HepG2 (cell line): Measurements from ENCODE around the gene OS9. TPM values are rescaled to one million over a fixed set of nuclear protein-coding genes. Genes with fewer than 3 reads are reported as not detected.

Experiments
- ATAC-seq: fragments of 200-7000 bp; cut with Tn5 transposase; 3 replicates; pipeline ENCODE4 v1.9.1; 2020; ENCODE audit warnings: mild to moderate bottlenecking, moderate library complexity
- BruUV-seq: library from RNA; stranded (reverse); fragments of 400-500 nt; replicated peaks from 2 replicates; lab custom pipeline; 2021; lab: Mats Ljungman, UMichigan
- CTCF ChIA-PET: fragments of 300-600 bp; formaldehyde crosslinking; extraction: SDS; loops from one replicate; lab custom pipeline; 2021; ENCODE audit warnings: low total read pairs, inconsistent platforms, low intra/inter-chr PET ratio; lab: Yijun Ruan, JAX
- POLR2A ChIA-PET: fragments of 350-600 bp; sonication (Branson Sonifier 250); formaldehyde crosslinking; loops from one replicate; lab custom pipeline; 2020; ENCODE audit warnings: antibody characterized with exemption, inconsistent platforms; lab: Yijun Ruan, JAX
- DNase-seq: peaks from one replicate; pipeline ENCODE4 v3.0.0-alpha.2; 2015; ENCODE audit warnings: low spot score
- FAIRE-seq: peaks from 3 replicates; lab custom pipeline; 2011; peaks lifted over from hg19 to GRCh38; lab: Jason Lieb, UNC
- H2AFZ ChIP-seq: one replicate; pipeline ENCODE4 v1.6.1; 2011; ENCODE audit warnings: low read length, inconsistent platforms
- H3K27ac ChIP-seq: fragments of 300-600 bp; 3 replicates; pipeline ENCODE4 v1.8.0; 2011; ENCODE audit warnings: mixed run types, mild to moderate bottlenecking, mixed read lengths, low read length, inconsistent platforms; ENCODE audit not compliant: insufficient read depth; ENCODE audit errors: extremely low read length
- H3K27me3 ChIP-seq, 2 experiments: fragments of 200-600 bp in 1 of 2; 2 replicates in 1 of 2; 3 replicates in 1 of 2; pipeline versions ENCODE4 v1.6.0 to v1.8.0; 2011; ENCODE audit warnings: low read length in 2 of 2, mild to moderate bottlenecking in 2 of 2, moderate library complexity in 2 of 2, inconsistent platforms in 1 of 2; ENCODE audit not compliant: insufficient read depth in 2 of 2, control insufficient read depth in 1 of 2
- H3K36me3 ChIP-seq, 2 experiments: fragments of 200-600 bp in 1 of 2; replicated peaks in 1 of 2; 2 replicates in 1 of 2; 3 replicates in 1 of 2; pipeline versions ENCODE4 v1.5.1 to v1.8.0; 2011; ENCODE audit warnings: low read length in 2 of 2, inconsistent platforms in 1 of 2; ENCODE audit not compliant: insufficient read depth in 2 of 2, control insufficient read depth in 1 of 2
- H3K4me1 ChIP-seq: 2 replicates; pipeline ENCODE4 v1.5.1; 2012; ENCODE audit warnings: low read length, inconsistent platforms; ENCODE audit not compliant: insufficient read depth
- H3K4me2 ChIP-seq: 2 replicates; pipeline ENCODE4 v1.6.0; 2011; ENCODE audit warnings: low read depth, low read length, inconsistent platforms
- H3K4me3 ChIP-seq, 3 experiments: fragments of 200-600 bp in 1 of 3; sonication (generic), shearing (Covaris generic) in 1 of 3; replicated peaks in 1 of 3; 2 replicates each; pipeline ENCODE4 v1.5.1; 2011 to 2016; ENCODE audit warnings: low read length in 3 of 3, inconsistent platforms in 2 of 3, low read depth in 2 of 3, mild to moderate bottlenecking in 2 of 3, control low read depth in 1 of 3, mixed read lengths in 1 of 3; ENCODE audit not compliant: insufficient read depth in 1 of 3
- H3K79me2 ChIP-seq: one replicate; pipeline ENCODE4 v1.6.1; 2011; ENCODE audit warnings: low read length, inconsistent platforms; ENCODE audit not compliant: insufficient read depth
- H3K9ac ChIP-seq: 2 replicates; pipeline ENCODE4 v1.6.0; 2011; ENCODE audit warnings: mild to moderate bottlenecking, low read depth, low read length, inconsistent platforms; ENCODE audit not compliant: insufficient read depth
- H3K9me3 ChIP-seq: 2 replicates; pipeline ENCODE4 v1.5.1; 2012; ENCODE audit warnings: mild to moderate bottlenecking, low read length
- H4K20me1 ChIP-seq: 2 replicates; pipeline ENCODE4 v1.6.0; 2011; ENCODE audit warnings: inconsistent platforms, mild to moderate bottlenecking, low read length, moderate library complexity; ENCODE audit not compliant: insufficient read depth
- EZH2 ChIP-seq: conservative IDR thresholded peaks from 2 replicates; pipeline ENCODE4 v1.6.1; 2012; ENCODE audit warnings: mild to moderate bottlenecking, low read depth, low read length, moderate library complexity
- FOXJ3 ChIP-seq: sonication (generic); formaldehyde crosslinking; IDR thresholded peaks from 2 replicates; pipeline ENCODE4 v1.4.0; 2020; ENCODE audit warnings: missing genetic modification reagents, mild to moderate bottlenecking, borderline replicate concordance
- HOXA5 ChIP-seq: sonication (generic); formaldehyde crosslinking; IDR thresholded peaks from 2 replicates; pipeline ENCODE4 v1.4.0; 2020; ENCODE audit warnings: missing genetic modification reagents
- MEIS2 ChIP-seq: sonication (generic); formaldehyde crosslinking; IDR thresholded peaks from 2 replicates; pipeline ENCODE4 v1.9.0; 2021; ENCODE audit warnings: mild to moderate bottlenecking, missing genetic modification reagents
- NR3C1 ChIP-seq: sonication (generic); formaldehyde crosslinking; IDR thresholded peaks from 2 replicates; pipeline ENCODE4 v1.4.0; 2020; ENCODE audit warnings: missing genetic modification reagents
- RBM22 ChIP-seq: fragments of 200-400 bp; formaldehyde crosslinking; optimal IDR thresholded peaks from 2 replicates; pipeline ENCODE3; 2017; ENCODE audit warnings: mild to moderate bottlenecking, low read length, moderate library complexity
- RORA ChIP-seq: sonication (generic); formaldehyde crosslinking; IDR thresholded peaks from 2 replicates; pipeline ENCODE4 v1.5.0; 2020; ENCODE audit warnings: mild to moderate bottlenecking, missing genetic modification reagents, moderate library complexity
- ZFP36 ChIP-seq: fragments of 150-350 bp; IDR thresholded peaks from 2 replicates; pipeline ENCODE4 v1.6.1; 2018; ENCODE audit warnings: borderline replicate concordance, low read length, low read depth; ENCODE audit not compliant: partially characterized antibody
- ZIK1 ChIP-seq: sonication (generic); formaldehyde crosslinking; IDR thresholded peaks from 2 replicates; pipeline ENCODE4 v1.5.0; 2020; ENCODE audit warnings: mild to moderate bottlenecking, low read depth, missing genetic modification reagents, borderline replicate concordance
- ZMYM3 ChIP-seq: sonication (generic); formaldehyde crosslinking; IDR thresholded peaks from 2 replicates; pipeline ENCODE4 v1.5.1; 2020; ENCODE audit warnings: mild to moderate bottlenecking, missing genetic modification reagents
- ZNF674 ChIP-seq: sonication (generic); formaldehyde crosslinking; IDR thresholded peaks from 2 replicates; pipeline ENCODE4 v1.5.0; 2020; ENCODE audit warnings: low read depth, mild to moderate bottlenecking, missing genetic modification reagents
- ZNF772 ChIP-seq: sonication (generic); formaldehyde crosslinking; IDR thresholded peaks from 2 replicates; pipeline ENCODE4 v1.5.0; 2020; ENCODE audit warnings: mild to moderate bottlenecking, missing genetic modification reagents
- WGBS: methylation state at CpG from one replicate; pipeline ENCODE4 v1.1.6; 2017; ENCODE audit warnings: low lambda C conversion rate; 5-methylcytosine and 5-hydroxymethylcytosine counted together
- in situ Hi-C: cut with HindIII; loops from 2 replicates; pipeline ENCODE4 v1.10.0; 2017; ENCODE audit warnings: low pct_unique_long_range_greater_than_20kb; ENCODE audit not compliant: extremely low pct_ligation_motif_present
- intact Hi-C: fragments of 100-400 bp; cut with micrococcal nuclease; formaldehyde crosslinking; loops from one replicate; pipeline ENCODE4 v1.10.0; 2022; ENCODE audit not compliant: unreplicated experiment
- polyA plus RNA-seq, 8 experiments: library from polyadenylated mRNA; depleted of rRNA in 3 of 8; stranded (reverse) in 7 of 8; unstranded in 1 of 8; fragments of >200 nt; fragmentation: Illumina TruSeq in 4 of 8; extraction: Trizol in 4 of 8; gene quantifications; 2 replicates each; pipeline versions ENCODE4 v1.2.1 to v1.2.3, GENCODE V29; 2011 to 2016; ENCODE audit warnings: low read depth in 4 of 8, missing spikeins in 1 of 8, mixed read lengths in 1 of 8; ENCODE audit not compliant: insufficient read depth in 1 of 8
- total RNA-seq, 5 experiments: library from RNA; depleted of rRNA; stranded (reverse); fragments of >200 nt; fragmentation: Illumina TruSeq; extraction: Trizol; gene quantifications; 2 replicates each; pipeline ENCODE4 v1.2.3, GENCODE V29; 2016; ENCODE audit warnings: low read depth in 1 of 5
- TF ChIP-seq, protein P1 (sequence below): sonication (generic); formaldehyde crosslinking; IDR thresholded peaks from 2 replicates; pipeline ENCODE4 v1.4.0; 2020; ENCODE audit warnings: missing genetic modification reagents
- TF ChIP-seq, protein P2 (sequence below): sonication (generic); formaldehyde crosslinking; IDR thresholded peaks from 2 replicates; pipeline ENCODE4 v1.5.1; 2020; ENCODE audit warnings: mild to moderate bottlenecking, moderate library complexity, missing genetic modification reagents

Gene OS9
- total and polyA plus RNA-seq, 2 of the 13 experiments (the other 11 are each of a cell fraction or from before 2014, with no cell fraction given), result 156 to 206 TPM

DNA sequence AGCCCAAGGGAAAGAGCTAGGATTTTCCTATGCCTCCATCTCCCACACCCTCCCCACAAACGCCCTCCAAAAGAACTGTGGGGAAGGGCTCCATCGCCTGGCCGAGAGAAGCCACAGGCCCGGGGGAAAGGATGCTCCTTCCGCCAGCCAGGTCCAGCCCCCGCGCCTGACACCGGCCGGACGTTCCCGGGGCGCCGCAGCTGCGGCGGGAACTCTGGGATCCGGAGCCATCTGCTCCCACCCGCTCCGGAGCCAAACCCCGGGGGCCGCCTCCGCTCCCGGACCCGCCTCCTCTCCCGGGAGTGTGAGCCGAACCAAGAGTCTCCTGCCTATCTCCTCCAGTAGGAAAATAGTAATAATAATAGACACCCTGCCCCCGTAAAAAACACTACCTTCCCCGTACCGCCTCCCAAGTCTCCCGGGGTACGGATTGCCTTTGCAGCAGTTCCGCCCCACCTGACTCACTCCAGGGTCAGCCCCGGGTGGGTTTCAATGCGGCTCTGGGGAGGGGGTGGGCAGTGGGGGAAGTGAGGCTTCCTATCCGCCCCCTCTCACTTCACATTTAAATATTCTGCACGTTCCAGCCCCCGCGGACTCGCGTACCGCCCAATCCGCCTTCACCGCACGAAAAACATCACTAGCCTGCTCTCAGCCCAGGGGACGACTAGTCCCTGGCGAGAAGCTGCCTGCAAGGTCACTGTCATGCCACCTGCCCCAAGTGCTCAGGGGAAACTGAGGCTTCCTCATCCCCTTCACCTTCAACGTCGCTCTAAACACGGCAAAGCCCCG lies 42.2 kb downstream of the OS9 start (continued):
- TF ChIP-seq, protein P1, sequence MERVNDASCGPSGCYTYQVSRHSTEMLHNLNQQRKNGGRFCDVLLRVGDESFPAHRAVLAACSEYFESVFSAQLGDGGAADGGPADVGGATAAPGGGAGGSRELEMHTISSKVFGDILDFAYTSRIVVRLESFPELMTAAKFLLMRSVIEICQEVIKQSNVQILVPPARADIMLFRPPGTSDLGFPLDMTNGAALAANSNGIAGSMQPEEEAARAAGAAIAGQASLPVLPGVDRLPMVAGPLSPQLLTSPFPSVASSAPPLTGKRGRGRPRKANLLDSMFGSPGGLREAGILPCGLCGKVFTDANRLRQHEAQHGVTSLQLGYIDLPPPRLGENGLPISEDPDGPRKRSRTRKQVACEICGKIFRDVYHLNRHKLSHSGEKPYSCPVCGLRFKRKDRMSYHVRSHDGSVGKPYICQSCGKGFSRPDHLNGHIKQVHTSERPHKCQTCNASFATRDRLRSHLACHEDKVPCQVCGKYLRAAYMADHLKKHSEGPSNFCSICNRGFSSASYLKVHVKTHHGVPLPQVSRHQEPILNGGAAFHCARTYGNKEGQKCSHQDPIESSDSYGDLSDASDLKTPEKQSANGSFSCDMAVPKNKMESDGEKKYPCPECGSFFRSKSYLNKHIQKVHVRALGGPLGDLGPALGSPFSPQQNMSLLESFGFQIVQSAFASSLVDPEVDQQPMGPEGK (CRISPR knock-in tag), result peak; percentile 50
- peak; percentile 44; the same call in 1 of the 2 replicates for TF ChIP-seq ZNF674 (CRISPR knock-in tag)
- 0 out of 2 replicates have a peak, but pooled peaks have one; percentile 52 for TF ChIP-seq HOXA5 (CRISPR knock-in tag)
- no peak for TF ChIP-seq MEIS2 (CRISPR knock-in tag)

DNA sequence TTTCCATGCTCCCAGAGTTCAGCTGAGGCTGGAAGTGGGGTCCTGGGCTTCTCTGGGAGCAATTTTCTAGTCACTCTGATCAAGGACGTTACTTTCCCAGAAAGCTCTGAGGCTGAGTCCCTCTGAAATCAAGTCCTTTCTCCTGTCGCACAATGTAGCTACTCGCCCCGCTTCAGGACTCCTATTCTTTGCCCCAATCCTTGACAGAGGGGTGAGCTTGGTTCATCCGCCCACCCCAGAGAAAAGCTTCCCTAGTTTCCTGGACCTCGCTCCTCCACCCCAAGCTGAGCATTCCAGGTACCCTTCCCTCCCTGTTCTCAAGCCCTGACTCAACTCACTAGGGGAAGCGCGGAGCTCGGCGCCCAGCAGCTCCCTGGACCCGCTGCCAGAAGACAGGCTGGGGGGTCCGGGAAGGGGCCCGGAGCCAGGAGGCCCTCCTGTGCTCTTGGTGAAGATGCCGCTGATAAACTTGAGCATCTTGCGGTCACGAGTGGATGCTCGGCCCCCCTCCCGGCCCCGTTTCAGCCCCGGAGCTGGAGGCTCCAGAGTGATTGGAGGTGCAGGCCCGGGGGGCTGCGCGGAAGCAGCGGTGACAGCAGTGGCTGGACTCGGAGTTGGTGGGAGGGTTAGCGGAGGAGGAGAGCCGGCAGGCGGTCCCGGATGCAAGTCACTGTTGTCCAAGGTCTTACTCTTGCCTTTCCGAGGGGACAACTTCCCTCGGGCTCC lies 43.0 kb downstream of the OS9 start:
- peak overlapping the region; percentile 94 for H3K4me2 ChIP-seq
- H3K4me3 ChIP-seq, result peak overlapping the region; percentile 48 to 73 (median 59); a peak in 5 of 6 replicates
- no peak for DNase-seq
- H3K27me3 ChIP-seq, result peaks cover 12 to 59% of the 10 kb centered on the region in 2 experiments; a peak in 4 of 5 replicates
- FAIRE-seq, result no peak
- no peaks in the 10 kb centered on the region for H4K20me1 ChIP-seq
- H2AFZ ChIP-seq, result no peak overlapping the region
- H3K4me1 ChIP-seq, result peaks cover 48% of the 10 kb centered on the region
- no peak overlapping the region for H3K9ac ChIP-seq
- BruUV-seq, result no TSS peak
- intact Hi-C loops, result loop anchor here (5.0 kb wide), 2 partner anchors 45 to 155 kb away; partner anchors contain the start of gene OS9
- 26% methylated on average over 11 of the region's 31 CpGs for WGBS
- TF ChIP-seq ZNF772 (CRISPR knock-in tag), result 0 out of 2 replicates have a peak, but pooled peaks have one; percentile 7
- TF ChIP-seq ZIK1, result no peak
- TF ChIP-seq ZMYM3 (CRISPR knock-in tag), result peak; percentile 81
- TF ChIP-seq, protein P2, sequence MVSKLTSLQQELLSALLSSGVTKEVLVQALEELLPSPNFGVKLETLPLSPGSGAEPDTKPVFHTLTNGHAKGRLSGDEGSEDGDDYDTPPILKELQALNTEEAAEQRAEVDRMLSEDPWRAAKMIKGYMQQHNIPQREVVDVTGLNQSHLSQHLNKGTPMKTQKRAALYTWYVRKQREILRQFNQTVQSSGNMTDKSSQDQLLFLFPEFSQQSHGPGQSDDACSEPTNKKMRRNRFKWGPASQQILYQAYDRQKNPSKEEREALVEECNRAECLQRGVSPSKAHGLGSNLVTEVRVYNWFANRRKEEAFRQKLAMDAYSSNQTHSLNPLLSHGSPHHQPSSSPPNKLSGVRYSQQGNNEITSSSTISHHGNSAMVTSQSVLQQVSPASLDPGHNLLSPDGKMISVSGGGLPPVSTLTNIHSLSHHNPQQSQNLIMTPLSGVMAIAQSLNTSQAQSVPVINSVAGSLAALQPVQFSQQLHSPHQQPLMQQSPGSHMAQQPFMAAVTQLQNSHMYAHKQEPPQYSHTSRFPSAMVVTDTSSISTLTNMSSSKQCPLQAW (CRISPR knock-in tag), result 0 out of 2 replicates have a peak, but pooled peaks have one; percentile 21
- TF ChIP-seq RBM22, result no peak
- no peak for TF ChIP-seq FOXJ3
- TF ChIP-seq ZFP36, result peak; percentile 69
- peak; percentile 82; the same call in 1 of the 2 replicates for TF ChIP-seq EZH2
- no peak for TF ChIP-seq NR3C1 (CRISPR knock-in tag)
- no peak for TF ChIP-seq RORA (CRISPR knock-in tag)
- H3K36me3 ChIP-seq, result no peaks in the 10 kb centered on the region
- in situ Hi-C loops, result no loop called here
- H3K79me2 ChIP-seq, result no peaks in the 10 kb centered on the region
- peak; percentile 4; the same call in 2 of the 3 replicates for ATAC-seq
- ChIA-PET CTCF (no interaction called here), POLR2A (interaction anchor here (1.2 to 3.3 kb wide), 2 partner anchors 8 to 11 kb away, joined by 5 to 29 read pairs; partner anchors contain the start of gene TSPAN31)
- no peaks in the 10 kb centered on the region for H3K9me3 ChIP-seq
- H3K27ac ChIP-seq, result no peak overlapping the region
